Right cardiac atrium (tissue), 5 donors: ENCODE measurements around the gene BSN. TPM values are rescaled to one million over a fixed set of nuclear protein-coding genes. Genes with fewer than 3 reads are reported as not detected.

Experiments used
- ATAC-seq, 2 donors: fragments of 200-7000 bp; cut with Tn5 transposase; one replicate each; pipeline versions ENCODE4 v1.8.0 to v1.9.1; 2020; ENCODE audit warnings: moderate library complexity in 2 of 2, mild to moderate bottlenecking in 1 of 2
- DNase-seq, 3 donors: peaks; one replicate each; pipeline ENCODE4 v3.0.0-alpha.2; 2020
- H3K27ac ChIP-seq: one replicate; pipeline ENCODE4 v1.5.1; 2013; ENCODE audit warnings: mild to moderate bottlenecking, low read length, control low read depth, moderate library complexity
- H3K27me3 ChIP-seq: one replicate; pipeline ENCODE4 v1.6.1; 2013; ENCODE audit not compliant: control insufficient read depth, insufficient read depth
- H3K4me1 ChIP-seq: one replicate; pipeline ENCODE4 v1.6.1; 2013; ENCODE audit warnings: low read length; ENCODE audit not compliant: control insufficient read depth, insufficient read depth
- H3K4me3 ChIP-seq: one replicate; pipeline ENCODE4 v1.5.1; 2013; ENCODE audit warnings: low read length, control low read depth
- H3K9me3 ChIP-seq: one replicate; pipeline ENCODE4 v1.6.1; 2013; ENCODE audit warnings: low read length; ENCODE audit not compliant: control insufficient read depth
- WGBS: extraction: QIAGEN DNeasy Blood & Tissue Kit; methylation state at CpG from one replicate; pipeline ENCODE4 v1.1.7; 2013; 5-methylcytosine and 5-hydroxymethylcytosine counted together
- intact Hi-C, 4 donors: fragments of 100-400 bp; cut with DNase I; formaldehyde crosslinking; loops; one replicate each; pipeline versions ENCODE4 v1.11.0 to v1.14.0; 2022 to 2023
- polyA plus RNA-seq: library from polyadenylated mRNA; stranded (reverse); fragments of 200-250 nt; gene quantifications from one replicate; pipeline ENCODE4 v1.2.3, GENCODE V29; 2013
- total RNA-seq, 4 donors: library from RNA; stranded (reverse); fragmentation: NEBNext Ultra II Directional; extraction: Animal tissue kit (Norgen Biotek cat#: 25700); gene quantifications; one replicate each; pipeline ENCODE4 v1.2.1, GENCODE V29; 2021
- donor health status: healthy with polysubstance abuse.
- donor health status: DM: no; HTN: yes; CAD: no.
- donor health status: DM: no; HTN: no; CAD: no.
- donor health status: DM: no; HTN: yes; CAD: no; lungs with severe emphysema.
- donor health status: DM: yes; HTN: yes; CAD: no.

Gene BSN
- total and polyA plus RNA-seq, 5 donors, result 0.25 to 1.4 (median 0.38) TPM

GRCh38 chr3:49655731-49656285 is 101.5 kb downstream of the BSN start:
- intact Hi-C loops, result no loop called here
- DNase-seq (no peak), ATAC-seq (no peak)
- WGBS, result 94% methylated on average over 19 of the region's 19 CpGs
- no peaks in the 10 kb centered on the region for H3K9me3 ChIP-seq
- no peaks in the 10 kb centered on the region for H3K27me3 ChIP-seq
- no peak overlapping the region for H3K4me3 ChIP-seq
- H3K4me1 ChIP-seq, result no peaks in the 10 kb centered on the region
- no peak overlapping the region for H3K27ac ChIP-seq

DNA sequence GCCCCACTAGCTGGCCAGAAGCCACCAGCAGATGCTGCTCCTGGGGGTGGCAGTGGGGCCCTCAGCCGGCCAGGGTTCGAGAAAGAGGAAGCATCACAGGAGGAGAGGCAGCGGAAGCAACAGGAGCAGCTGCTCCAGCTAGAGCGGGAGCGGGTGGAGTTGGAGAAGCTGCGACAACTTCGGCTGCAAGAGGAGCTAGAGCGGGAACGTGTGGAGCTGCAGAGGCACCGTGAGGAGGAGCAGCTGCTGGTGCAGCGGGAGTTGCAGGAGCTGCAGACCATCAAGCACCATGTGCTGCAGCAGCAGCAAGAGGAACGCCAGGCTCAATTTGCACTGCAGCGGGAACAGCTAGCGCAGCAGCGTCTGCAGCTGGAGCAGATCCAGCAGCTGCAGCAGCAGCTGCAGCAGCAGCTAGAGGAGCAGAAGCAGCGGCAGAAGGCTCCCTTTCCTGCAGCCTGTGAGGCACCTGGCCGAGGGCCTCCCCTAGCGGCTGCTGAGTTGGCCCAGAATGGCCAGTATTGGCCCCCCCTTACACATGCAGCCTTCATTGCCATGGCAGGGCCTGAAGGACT is 102.3 kb downstream of the BSN start:
- 61% methylated on average over 18 of the region's 18 CpGs for WGBS

GRCh38 chr3:49657208-49657915 is 103.1 kb downstream of the BSN start:
- no peaks in the 10 kb centered on the region for H3K27me3 ChIP-seq
- H3K9me3 ChIP-seq, result no peaks in the 10 kb centered on the region
- ATAC-seq (no peak), DNase-seq (no peak)
- H3K27ac ChIP-seq, result no peak overlapping the region
- no peak overlapping the region for H3K4me3 ChIP-seq
- intact Hi-C loops, result no loop called here
- 90% methylated on average over 36 of the region's 36 CpGs for WGBS
- H3K4me1 ChIP-seq, result no peaks in the 10 kb centered on the region

More for the DNA sequence above, 102.3 kb downstream of the BSN start:
- intact Hi-C loops, result no loop called here
- H3K4me3 ChIP-seq, result no peak overlapping the region
- H3K9me3 ChIP-seq, result no peaks in the 10 kb centered on the region
- no peaks in the 10 kb centered on the region for H3K27me3 ChIP-seq
- DNase-seq (no peak), ATAC-seq (no peak)
- no peaks in the 10 kb centered on the region for H3K4me1 ChIP-seq
- H3K27ac ChIP-seq, result no peak overlapping the region

DNA sequence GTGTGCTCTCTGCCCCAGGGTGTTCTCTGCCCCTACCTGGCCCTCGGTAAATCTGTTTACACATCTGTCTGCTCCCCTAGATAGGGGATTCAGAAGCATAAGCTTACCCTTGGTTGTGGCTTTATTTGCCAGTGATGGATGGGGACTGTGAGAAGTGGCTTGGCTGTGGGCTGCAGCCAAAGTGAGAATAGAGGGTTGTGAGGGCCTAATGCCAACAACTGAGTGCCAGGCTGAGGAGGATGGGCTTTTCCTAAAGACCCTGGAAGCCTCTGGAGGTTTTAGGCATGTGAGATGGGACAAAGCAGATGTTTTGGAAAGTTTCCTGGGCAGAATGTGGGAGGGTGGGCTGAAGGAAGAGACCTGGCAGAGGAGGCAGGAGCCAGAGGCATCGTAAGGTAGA is 104.4 kb downstream of the BSN start:
- no peak for ATAC-seq
- intact Hi-C loops, result no loop called here
- Histone ChIP-seq H3K27me3 (no peaks in the 10 kb centered on the region), H3K4me1 (no peaks in the 10 kb centered on the region), H3K9me3 (no peaks in the 10 kb centered on the region), H3K4me3 (no peak overlapping the region), H3K27ac (no peak overlapping the region)
- DNase-seq, result no peak
- WGBS, result 68% methylated on average over 2 of the region's 2 CpGs

GRCh38 chr3:49659756-49660155 is 105.5 kb downstream of the BSN start:
- intact Hi-C loops, result loop anchor here in 1 of 4 donors (5.0 kb wide), 1 partner anchor 102 kb away; no protein-coding TSS in a partner anchor
- H3K27ac ChIP-seq, result no peak overlapping the region
- H3K27me3 ChIP-seq, result no peaks in the 10 kb centered on the region
- DNase-seq (no peak), ATAC-seq (no peak)
- H3K4me3 ChIP-seq, result no peak overlapping the region
- H3K4me1 ChIP-seq, result no peaks in the 10 kb centered on the region
- H3K9me3 ChIP-seq, result no peaks in the 10 kb centered on the region
- 54% methylated on average over 4 of the region's 4 CpGs for WGBS

DNA sequence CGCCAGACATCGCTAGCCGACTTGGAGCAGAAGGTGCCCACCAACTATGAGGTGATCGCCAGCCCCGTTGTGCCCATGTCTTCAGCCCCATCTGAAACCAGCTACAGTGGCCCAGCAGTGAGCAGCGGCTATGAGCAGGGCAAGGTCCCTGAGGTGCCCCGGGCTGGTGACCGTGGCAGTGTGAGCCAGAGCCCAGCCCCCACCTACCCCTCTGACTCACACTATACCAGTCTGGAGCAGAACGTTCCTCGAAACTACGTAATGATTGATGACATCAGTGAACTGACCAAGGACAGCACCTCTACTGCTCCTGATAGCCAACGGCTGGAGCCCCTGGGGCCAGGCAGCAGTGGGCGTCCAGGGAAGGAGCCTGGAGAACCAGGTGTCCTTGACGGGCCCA is 107.0 kb downstream of the BSN start:
- ATAC-seq, result no peak
- intact Hi-C loops, result loop anchor here in 1 of 4 donors (5.0 kb wide), 1 partner anchor 104 kb away; no protein-coding TSS in a partner anchor

GRCh38 chr3:49662021-49662420 is 107.7 kb downstream of the BSN start:
- DNase-seq (no peak), ATAC-seq (no peak)
- no peaks in the 10 kb centered on the region for H3K4me1 ChIP-seq
- no peak overlapping the region for H3K27ac ChIP-seq
- intact Hi-C loops, result loop anchor here in 1 of 4 donors (5.0 kb wide), 1 partner anchor 105 kb away; no protein-coding TSS in a partner anchor
- H3K4me3 ChIP-seq, result no peak overlapping the region
- WGBS, result 87% methylated on average over 22 of the region's 22 CpGs
- H3K27me3 ChIP-seq, result no peaks in the 10 kb centered on the region
- no peaks in the 10 kb centered on the region for H3K9me3 ChIP-seq

More for the DNA sequence above, 107.0 kb downstream of the BSN start:
- WGBS, result 84% methylated on average over 14 of the region's 14 CpGs
- Histone ChIP-seq H3K4me1 (no peaks in the 10 kb centered on the region), H3K27me3 (no peaks in the 10 kb centered on the region), H3K4me3 (no peak overlapping the region), H3K27ac (no peak overlapping the region), H3K9me3 (no peaks in the 10 kb centered on the region)
- no peak for DNase-seq

GRCh38 chr3:49662720-49663413 is 108.6 kb downstream of the BSN start:
- ATAC-seq (no peak), DNase-seq (no peak)
- Histone ChIP-seq H3K27me3 (no peaks in the 10 kb centered on the region), H3K4me3 (no peak overlapping the region), H3K4me1 (no peaks in the 10 kb centered on the region), H3K27ac (no peak overlapping the region), H3K9me3 (no peaks in the 10 kb centered on the region)
- intact Hi-C loops, result loop anchor here in 1 of 4 donors (5.0 kb wide), 1 partner anchor 106 kb away; no protein-coding TSS in a partner anchor
- 95% methylated on average over 34 of the region's 34 CpGs for WGBS

- Histone ChIP-seq H3K27ac (no peak overlapping the region), H3K9me3 (no peaks in the 10 kb centered on the region), H3K4me3 (no peak overlapping the region), H3K27me3 (no peaks in the 10 kb centered on the region), H3K4me1 (no peaks in the 10 kb centered on the region)
- no peak for ATAC-seq
- intact Hi-C loops, result loop anchor here in 1 of 4 donors (5.0 kb wide), 1 partner anchor 107 kb away; no protein-coding TSS in a partner anchor
- DNase-seq, result no peak
- 100% methylated on average over 1 of the region's 1 CpG for whole genome bisulfite sequencing
These were observed 109.6 kb downstream of the BSN start for GRCh38 chr3:49663831-49664230.

DNA sequence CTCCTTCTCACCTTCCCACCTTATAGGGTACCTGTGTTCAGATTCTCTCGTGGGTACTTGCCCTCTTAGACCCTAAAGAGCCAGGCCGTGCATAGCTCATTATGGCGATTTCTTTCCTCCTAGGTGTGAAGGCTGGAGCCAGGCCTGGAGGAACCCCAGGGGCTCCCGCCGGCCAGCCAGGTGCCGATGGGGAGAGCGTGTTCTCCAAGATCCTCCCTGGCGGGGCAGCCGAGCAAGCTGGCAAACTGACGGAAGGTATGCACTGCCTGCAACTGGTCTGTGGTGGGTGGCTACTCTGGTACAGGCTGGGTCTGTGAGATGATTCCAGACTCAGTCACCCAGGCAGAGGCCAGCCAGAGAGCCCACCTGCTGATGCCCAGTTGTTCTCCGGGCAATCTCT is 110.0 kb downstream of the BSN start:
- intact Hi-C loops, result loop anchor here in 1 of 4 donors (5.0 kb wide), 1 partner anchor 107 kb away; no protein-coding TSS in a partner anchor
- no peak overlapping the region for H3K27ac ChIP-seq
- ATAC-seq, result no peak
- no peak for DNase-seq
- H3K4me1 ChIP-seq, result no peaks in the 10 kb centered on the region
- WGBS, result 82% methylated on average over 11 of the region's 11 CpGs
- no peaks in the 10 kb centered on the region for H3K9me3 ChIP-seq
- no peak overlapping the region for H3K4me3 ChIP-seq
- H3K27me3 ChIP-seq, result no peaks in the 10 kb centered on the region
